ENCODE results near the gene SLC29A3.

Gene SLC29A3

DNA sequence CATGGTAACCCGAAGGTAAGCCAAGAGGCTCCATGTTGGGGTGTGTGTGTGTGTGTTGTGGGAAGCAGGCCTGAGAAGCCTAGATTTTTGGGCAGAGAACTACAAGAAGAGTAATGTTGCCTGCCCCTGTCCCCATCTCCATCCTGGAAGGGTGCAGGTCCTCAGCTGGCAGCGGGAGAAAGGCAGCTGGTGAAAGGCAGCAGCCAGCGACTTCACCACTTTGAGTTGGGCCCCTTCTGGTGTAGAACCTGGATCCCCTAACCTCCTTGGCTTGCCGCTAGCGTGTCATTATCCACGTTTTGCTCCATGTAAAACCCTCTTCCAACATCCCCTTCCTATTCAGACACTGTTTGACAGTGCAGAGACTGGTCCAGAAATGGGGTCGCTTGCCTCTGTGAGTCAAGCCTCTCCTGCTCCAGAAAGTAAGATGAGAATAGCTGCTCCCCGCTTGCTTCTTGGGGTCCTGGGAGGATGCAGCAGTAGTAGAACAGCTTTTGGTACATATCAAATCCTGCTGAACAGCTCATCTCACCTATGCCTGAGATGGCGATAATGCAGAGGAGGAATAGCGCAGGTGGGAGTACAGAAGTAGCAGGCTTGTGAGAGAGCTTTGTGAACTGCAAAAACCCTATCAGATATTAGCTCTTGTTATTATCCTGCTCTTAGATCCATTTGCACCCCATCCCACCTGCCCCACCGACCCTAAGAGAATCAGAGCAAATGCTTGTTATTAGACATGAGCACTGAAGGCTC lies 55.6 kb downstream of the SLC29A3 start:
- DNase-seq: no peak

DNA sequence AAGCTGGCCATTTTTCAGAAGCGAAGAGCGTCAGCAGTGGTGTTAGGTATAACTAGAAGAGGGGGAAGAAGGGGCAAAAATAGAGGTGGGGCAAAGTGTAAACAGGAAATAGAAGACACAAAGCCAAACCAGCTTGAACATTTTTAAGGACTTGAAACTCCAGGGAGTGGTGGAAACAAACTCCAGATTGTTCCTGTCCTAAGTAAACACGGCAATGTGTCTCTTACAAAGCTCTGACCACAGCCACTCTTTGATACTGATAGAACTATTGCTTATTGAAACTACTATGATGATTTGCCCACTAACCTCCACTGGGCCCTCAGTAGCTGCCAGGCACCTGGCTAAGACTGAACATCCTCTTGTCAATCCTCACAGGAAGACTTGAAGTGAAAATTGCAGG lies 56.9 kb downstream of the SLC29A3 start:
- DNase-seq: no peak

- no peak for DNase-seq
These were observed 59.5 kb downstream of the SLC29A3 start for GRCh38 chr10:71378336-71379117.

- DNase-seq: no peak
These were observed 60.2 kb downstream of the SLC29A3 start for GRCh38 chr10:71379118-71379766.

- no peak for DNase-seq
These were observed 61.8 kb downstream of the SLC29A3 start for GRCh38 chr10:71380841-71381240.

GRCh38 chr10:71381611-71382010 lies 62.6 kb downstream of the SLC29A3 start:
- no peak for DNase-seq

DNA sequence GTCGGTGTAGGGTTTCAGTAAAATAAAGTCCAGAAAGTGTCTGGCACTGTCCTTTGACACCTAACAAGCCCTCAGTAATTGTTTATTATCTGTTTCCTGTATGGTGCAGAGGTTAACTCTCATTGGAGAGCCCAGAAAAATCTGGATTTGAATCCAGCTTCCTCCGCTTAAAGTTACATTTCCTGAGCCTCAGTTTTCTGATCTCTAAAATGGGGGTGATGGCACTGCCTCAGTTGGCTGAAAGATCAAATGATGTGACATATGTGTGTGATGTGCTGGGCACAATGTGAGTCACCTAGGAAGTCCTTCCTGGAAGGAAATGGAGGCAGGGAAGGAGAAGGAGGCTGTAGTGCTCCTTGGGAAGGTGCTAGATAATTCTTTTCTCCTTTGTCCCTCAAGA lies 63.0 kb downstream of the SLC29A3 start:
- no peak for DNase-seq

GRCh38 chr10:71382757-71383156 lies 63.7 kb downstream of the SLC29A3 start:
- no peak for DNase-seq

- peak; percentile 93 for DNase-seq
These were observed 65.1 kb downstream of the SLC29A3 start for GRCh38 chr10:71383972-71384687.

DNA sequence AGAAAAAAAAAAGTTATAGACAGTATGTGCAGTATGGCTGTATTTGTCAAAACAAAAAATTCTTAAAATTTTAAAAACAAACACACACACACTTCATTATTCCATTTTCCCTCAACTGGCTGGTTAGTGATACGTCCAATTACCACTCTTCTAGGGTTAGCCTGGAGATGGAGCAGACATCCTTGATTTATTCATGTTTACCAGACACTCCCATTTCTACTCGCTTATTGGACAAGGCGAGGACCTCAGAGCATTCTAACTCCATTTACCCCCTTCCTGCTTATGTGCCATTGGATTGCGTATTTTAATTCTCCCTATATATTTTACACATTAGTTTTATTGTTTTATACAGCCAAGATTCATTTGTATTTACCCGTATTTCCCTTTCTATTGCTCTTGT lies 69.1 kb downstream of the SLC29A3 start:
- no peak for DNase-seq

GRCh38 chr10:71388583-71389310 lies 69.7 kb downstream of the SLC29A3 start:
- DNase-seq: no peak

DNA sequence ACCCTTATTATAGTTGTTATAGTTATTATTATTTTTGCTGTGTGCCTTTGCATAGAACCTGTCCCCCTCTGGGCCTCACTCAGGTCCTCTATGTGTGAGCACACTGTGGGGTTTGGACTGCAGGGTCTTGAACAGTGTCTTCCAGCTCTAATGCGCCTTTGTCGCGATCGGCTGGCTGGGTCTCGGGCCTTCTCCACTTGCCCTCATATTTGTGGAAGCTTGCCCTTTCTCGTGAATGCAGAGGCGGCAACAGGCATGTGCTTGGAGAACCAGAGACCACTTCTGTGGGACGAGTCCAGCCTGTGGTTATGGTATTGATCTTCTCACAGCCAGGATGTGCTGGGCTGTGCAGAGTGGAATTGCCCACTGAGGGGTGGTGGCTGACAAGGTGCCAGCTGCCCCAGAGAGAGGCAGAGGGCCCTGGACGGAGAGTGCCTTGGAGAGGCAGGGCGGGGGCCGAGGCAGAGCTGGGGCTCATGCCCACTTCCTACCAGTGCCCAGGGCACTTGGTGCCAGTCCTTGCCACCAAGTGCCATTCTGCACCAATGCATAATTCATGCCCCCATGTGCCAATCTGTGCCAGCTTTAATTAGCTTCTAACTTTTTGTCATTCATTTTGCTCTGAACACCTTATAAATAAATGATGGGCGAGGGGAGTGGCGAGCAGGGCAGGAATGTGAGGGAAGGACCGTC lies 70.9 kb downstream of the SLC29A3 start:
- DNase-seq: no peak

DNA sequence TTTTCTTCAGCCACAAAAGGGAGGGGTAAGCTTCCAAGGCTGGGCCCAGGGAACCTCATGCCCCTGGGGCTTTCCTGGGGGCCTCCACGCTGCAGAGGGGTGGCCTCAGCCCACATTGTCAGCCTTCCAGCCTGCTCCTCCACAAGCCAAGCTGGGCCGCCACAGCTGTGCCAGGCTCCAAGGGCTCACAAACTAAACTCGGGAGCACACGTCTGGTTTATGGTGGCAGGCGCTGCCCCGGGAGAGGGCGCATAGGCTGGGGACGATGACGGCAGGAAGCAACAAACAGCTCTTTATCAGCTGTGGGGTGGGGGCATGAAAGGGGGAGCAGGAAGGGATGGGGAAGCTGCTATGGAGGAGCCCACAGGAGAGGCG lies 71.4 kb downstream of the SLC29A3 start:
- no peak for DNase-seq

- no peak for DNase-seq
These were observed 72.0 kb downstream of the SLC29A3 start for GRCh38 chr10:71390921-71391690.

DNA sequence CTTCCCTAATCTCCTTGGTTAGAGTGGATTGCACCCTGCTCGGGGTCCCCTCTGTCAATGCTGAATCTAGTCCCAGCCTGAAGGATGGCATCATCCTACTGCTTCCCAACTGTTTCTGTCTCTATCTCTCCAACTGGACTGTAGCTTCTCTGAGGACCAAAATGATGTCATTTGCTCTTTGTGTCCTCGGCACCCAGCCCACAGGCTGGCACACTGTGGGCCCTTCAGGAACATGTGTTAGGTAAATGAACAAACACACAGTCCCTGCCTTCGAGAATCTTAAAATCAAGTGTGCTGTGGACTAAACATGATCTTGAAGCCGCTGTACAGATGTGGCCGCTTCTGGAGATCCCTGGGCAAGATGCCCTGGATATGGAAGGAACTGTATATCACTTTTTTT lies 72.6 kb downstream of the SLC29A3 start:
- DNase-seq: no peak

GRCh38 chr10:71392292-71392691 lies 73.2 kb downstream of the SLC29A3 start:
- peak; percentile 32 for DNase-seq

DNA sequence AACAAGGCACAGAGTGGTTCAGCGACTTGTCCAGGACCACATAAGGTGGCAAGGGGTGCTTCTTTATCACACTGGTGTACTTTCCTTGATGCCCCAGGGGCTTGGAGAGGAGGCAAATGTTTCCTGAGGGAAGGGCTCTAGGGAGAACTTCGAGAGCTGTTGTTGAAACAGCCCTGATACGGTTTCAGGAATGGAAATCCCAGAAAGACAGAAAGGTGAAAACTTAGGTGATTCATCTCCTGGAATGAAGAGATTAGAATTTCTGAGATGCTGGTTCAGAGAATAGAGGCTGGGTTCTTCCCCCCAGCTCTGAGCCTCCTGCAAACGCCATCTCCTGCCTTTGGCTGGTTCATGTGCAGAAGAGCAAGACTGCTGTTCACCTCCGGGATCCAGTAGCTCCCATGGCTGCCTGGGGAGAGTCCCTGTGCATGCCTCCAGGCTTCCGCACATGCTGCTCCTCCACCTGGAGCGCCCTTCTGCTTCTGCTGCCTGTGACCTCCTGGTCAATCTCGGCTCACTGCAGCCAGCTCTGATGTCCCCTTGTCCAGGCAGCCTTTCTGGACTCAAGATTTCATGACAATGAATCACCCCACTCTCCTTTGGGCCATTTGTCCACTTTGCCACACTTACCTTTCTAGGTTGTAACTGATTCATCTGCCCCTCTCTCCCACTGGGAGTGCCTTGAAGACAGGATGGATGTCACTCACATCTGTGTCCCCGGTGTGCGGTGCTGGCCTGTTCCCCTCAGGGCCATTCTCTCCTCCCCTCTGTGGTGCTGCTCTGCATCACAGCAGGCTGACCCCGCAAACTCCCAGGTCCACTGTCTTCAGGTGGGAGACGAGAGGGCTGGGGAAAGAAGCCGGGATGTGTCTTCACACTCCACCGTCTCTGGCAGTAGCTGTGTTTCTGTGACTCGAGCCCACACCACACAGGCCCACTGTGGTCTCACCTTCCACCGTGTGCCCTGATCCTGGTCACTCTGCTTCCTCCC lies 74.0 kb downstream of the SLC29A3 start:
- DNase-seq: peak; percentile 32

GRCh38 chr10:71393841-71394475 lies 74.9 kb downstream of the SLC29A3 start:
- peak; percentile 40 for DNase-seq

- DNase-seq: peak; percentile 35
These were observed 76.0 kb downstream of the SLC29A3 start for GRCh38 chr10:71394926-71395562.

All from activated CD8-positive, alpha-beta memory T cell treated with anti-CD3 and anti-CD28 coated beads, Interleukin-2, amount 50 U/mL, for 48 hours (primary cell).